GM06990 (cell line): ENCODE data around the gene MT1F.
"Not testable (repeated sequence)": the region's sequence is repeated elsewhere in the genome, so short reads cannot be mapped to it uniquely, and the experiment has no call there.

Experiments used
- DNase-seq: peaks from one replicate; pipeline ENCODE4 v3.0.0-alpha.2; 2011; ENCODE audit not compliant: insufficient read length; ENCODE audit errors: extremely low read depth
- H3K27me3 ChIP-seq: replicated peaks from 2 replicates; pipeline ENCODE4 v1.6.0; 2011; ENCODE audit warnings: low read length; ENCODE audit not compliant: control insufficient read depth, insufficient read depth
- H3K36me3 ChIP-seq: 2 replicates; pipeline ENCODE4 v1.5.1; 2011; ENCODE audit warnings: low read length; ENCODE audit not compliant: control insufficient read depth, insufficient read depth
- H3K4me3 ChIP-seq: replicated peaks from 2 replicates; pipeline ENCODE4 v1.5.1; 2011; ENCODE audit warnings: low read depth, mild to moderate bottlenecking, control low read depth, low read length
- TF ChIP-seq, protein P1 (sequence below): IDR thresholded peaks from 2 replicates; pipeline ENCODE4 v1.5.1; 2011; ENCODE audit warnings: low read length, control low read depth, mild to moderate bottlenecking, inconsistent platforms; ENCODE audit not compliant: insufficient read depth, poor library complexity, severe bottlenecking

MT1F gene

DNA sequence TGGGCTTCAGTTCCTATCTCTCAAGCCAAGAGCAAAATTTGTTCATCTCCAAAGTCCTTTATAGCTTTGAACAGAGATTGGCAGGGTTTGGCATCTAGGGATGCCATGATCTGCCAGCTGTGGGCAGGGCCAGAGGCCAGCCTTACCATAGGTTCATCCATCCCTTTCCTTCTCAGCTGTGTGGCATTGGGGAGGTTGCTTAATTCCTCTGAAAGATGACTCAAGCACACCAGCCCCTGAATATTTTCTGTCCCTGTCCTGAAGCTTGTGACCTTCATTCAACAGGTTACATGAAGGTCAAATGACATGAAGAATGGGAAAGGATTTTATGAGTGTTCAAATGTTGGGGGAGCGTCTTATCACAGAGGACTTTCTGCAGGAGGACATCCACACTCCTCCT, 6.7 kb downstream of the MT1F start:
- DNase-seq: no peak
- Histone ChIP-seq H3K27me3 (peaks cover 5% of the 10 kb centered on the region), H3K36me3 (no peaks in the 10 kb centered on the region), H3K4me3 (no peak overlapping the region)
- TF ChIP-seq, protein P1, sequence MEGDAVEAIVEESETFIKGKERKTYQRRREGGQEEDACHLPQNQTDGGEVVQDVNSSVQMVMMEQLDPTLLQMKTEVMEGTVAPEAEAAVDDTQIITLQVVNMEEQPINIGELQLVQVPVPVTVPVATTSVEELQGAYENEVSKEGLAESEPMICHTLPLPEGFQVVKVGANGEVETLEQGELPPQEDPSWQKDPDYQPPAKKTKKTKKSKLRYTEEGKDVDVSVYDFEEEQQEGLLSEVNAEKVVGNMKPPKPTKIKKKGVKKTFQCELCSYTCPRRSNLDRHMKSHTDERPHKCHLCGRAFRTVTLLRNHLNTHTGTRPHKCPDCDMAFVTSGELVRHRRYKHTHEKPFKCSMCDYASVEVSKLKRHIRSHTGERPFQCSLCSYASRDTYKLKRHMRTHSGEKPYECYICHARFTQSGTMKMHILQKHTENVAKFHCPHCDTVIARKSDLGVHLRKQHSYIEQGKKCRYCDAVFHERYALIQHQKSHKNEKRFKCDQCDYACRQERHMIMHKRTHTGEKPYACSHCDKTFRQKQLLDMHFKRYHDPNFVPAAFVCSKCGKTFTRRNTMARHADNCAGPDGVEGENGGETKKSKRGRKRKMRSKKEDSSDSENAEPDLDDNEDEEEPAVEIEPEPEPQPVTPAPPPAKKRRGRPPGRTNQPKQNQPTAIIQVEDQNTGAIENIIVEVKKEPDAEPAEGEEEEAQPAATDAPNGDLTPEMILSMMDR: no peak

DNA sequence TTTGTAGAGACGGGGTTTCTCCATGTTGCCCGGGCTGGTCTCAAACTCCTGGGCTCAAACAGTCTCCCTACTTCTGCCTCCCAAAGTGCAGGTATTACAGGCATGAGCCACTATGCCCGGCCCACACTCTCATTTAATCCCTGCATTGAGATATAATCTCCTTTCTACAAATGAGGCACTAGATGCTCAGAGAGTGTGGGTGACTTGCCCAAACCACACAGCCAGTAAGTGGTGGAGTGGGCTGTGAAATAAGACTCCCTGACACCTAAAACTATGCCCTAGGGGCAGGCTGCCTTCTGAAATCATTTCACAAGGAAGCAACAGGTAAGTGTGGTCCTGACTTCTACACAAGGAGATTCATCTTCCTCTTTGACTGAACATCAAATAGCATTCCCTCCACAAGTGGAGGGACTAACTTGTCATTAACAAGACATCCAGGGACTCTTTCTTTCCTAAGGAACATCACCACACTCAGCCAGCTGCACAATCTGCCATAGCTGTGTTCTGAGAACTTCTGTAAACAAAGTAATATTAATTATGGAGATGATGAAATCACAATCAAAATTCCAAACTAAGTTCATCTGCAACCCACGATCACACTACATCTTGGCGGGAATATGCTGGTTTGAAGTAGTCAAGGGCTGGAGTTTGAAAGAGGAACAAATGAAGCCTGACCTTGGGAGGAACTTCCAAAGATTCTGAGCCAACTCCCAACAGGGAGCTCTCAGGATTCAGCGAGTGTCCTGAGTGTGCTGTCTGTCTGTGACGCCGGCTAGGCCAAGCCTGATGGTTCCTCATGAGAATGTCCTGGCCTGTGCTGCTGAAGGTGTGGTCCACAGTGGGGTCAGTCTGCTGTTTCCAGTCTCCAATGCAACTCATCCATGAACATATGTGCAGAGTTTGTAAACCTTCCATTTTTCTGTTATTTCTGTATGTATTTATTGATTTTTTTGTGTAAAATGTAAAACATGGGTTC, 7.8 kb downstream of the MT1F start:
- not testable (repeated sequence) for DNase-seq, H3K36me3 ChIP-seq, H3K27me3 ChIP-seq, H3K4me3 ChIP-seq

DNA sequence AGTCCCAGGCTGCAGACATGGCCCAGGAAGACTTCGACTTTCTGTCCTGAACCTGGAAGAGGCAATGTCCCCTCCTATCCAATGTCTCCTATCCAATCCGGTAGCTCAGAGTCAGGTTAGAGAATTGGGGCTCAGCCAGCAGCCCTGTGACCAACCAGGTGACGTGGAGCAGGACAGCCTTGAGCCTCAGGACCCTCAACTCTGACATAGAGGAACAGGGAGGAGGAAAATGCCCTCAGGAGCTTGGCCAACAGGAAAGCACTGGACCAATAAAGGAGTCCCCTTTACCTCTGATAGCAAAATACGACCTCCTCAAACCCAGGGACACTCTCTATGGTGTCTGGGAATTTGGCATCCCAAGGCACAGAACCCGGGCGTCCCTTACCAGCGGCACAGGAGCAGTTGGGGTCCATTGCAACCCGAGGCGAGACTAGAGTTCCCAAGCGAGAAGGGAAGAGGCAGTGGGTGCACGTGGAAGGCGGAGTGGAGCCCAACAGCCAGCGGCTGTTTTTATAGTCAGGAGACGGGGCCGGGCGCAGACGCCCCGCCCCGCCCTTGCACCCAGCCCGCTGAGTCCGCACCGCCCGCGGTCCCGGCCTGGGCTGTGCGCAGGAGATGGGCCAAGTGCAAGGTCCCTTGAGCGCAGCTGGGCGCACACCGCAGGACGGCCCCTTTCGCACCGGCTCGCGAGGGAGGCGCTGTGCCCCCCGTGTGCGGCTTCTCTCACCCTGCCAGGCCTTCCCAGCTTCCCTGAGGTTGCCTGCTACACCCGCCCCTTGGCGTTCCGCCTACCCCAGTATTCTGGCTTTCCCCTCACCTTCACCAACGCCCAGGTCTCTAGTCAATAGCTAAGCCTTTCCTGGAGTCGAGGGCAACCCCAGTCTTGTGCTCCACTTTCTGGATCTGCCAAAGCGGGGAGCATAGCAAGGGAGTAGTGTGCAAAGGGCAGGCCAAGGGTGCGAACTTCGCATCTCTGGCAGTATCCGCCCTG, 10.1 kb downstream of the MT1F start, which contains the start of gene MT1G:
MT1G (minus strand) TSS at position 485 of the 991 bp plus-strand sequence; CDS start at position 413, 72 bp downstream.
- H3K27me3 ChIP-seq: peaks cover 9% of the 10 kb centered on the region
- no peaks in the 10 kb centered on the region for H3K36me3 ChIP-seq
- TF ChIP-seq, protein P1: no peak
- DNase-seq: no peak
- H3K4me3 ChIP-seq: no peak within 1 kb of the TSS

DNA sequence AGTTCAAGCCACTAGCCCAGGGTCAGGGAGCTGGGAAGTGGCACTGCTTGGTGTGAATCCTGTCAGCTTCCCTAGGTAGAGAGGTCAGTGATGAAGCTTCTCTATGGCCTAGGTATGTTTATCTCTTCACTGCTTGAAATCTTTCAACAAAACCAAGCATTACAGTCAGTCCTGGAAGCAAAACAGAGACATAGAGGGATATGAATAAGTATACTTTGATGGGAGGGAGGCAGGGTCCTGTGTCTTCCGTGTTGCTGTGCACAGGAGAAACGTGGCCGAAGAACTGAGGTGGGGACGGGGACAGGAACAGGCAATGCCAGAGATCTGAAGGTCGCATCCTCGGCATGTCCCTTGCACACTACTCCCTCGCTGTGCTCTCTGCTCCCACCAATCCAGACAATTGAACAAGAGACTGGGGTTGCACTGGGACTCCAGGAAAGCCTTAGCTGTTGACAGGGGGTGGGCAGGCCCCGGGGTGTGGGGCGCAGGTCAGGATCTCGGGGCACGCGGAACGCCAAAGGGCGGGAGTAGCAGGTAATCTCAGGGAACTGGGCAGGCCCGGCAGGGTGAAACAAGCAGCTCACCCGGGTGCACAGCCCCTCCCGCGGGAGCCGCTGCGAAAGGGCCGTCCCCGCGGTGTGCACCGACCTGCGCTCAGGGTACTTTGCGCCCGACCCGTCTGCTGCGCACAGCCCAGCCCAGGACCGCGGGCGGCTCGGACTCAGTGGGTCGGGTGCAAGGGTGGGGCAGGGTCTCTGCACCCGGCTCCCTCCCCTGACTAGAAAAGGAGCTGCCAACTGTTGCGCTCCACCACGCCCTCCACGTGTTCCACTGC, 11.5 kb downstream of the MT1F start, which contains the start of gene MT1H:
MT1H (plus strand) TSS at position 810 of the 835 bp plus-strand sequence. CDS start 71 bp downstream, outside the sequence.
- no peak within 1 kb of the TSS for H3K4me3 ChIP-seq
- peaks cover 9% of the 10 kb centered on the region for H3K27me3 ChIP-seq
- H3K36me3 ChIP-seq: no peaks in the 10 kb centered on the region
- TF ChIP-seq, protein P1: no peak
- DNase-seq: no peak

DNA sequence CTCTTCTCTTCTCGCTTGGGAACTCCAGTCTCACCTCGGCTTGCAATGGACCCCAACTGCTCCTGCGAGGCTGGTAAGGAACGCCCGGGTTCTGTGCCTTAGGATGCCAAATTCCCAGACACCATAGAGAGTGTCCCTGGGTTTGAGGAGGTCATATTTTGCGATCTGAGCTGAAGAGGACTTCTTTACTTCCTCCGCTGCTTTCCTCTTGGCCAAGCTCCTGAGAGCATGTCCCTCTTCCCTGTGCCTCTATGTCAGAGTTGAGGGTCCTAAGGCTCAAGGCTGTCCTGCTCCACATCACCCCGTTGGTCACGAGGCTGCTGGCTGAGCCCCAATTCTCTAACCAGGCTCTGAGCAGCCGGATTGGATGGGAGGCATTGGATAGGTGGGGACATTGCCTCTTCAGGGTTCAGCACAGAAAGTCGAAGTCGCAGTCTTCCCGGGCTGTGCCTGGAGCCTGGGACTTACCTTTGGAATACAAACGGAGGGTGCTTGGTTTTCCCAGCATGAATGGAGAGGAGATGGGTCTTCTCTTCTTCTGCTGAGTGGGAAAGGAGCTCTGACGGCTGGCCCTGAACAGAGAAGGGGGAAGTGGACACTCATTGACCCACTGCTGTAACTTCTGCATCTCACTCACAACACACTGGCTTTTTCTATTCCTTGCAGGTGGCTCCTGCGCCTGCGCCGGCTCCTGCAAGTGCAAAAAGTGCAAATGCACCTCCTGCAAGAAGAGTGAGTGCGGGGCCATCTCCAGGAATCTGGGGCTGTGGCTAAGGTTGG, 12.3 kb downstream of the MT1F start:
- H3K27me3 ChIP-seq: peaks cover 7% of the 10 kb centered on the region
- DNase-seq: no peak
- H3K4me3 ChIP-seq: no peak overlapping the region
- TF ChIP-seq, protein P1: no peak
- H3K36me3 ChIP-seq: no peaks in the 10 kb centered on the region
